HUES6 (cell line): ENCODE measurements around the gene ZNF333.

ENCODE experiments used
- H3K27ac ChIP-seq: 2 replicates; pipeline ENCODE4 v1.7.0; 2013; ENCODE audit warnings: low read depth, mild to moderate bottlenecking, low read length, inconsistent platforms
- H3K27me3 ChIP-seq: 2 replicates; pipeline ENCODE4 v1.6.1; 2013; ENCODE audit warnings: low read length; ENCODE audit not compliant: control insufficient read depth, insufficient read depth
- H3K36me3 ChIP-seq: 2 replicates; pipeline ENCODE4 v1.6.1; 2013; ENCODE audit warnings: low read length; ENCODE audit not compliant: control insufficient read depth, insufficient read depth
- H3K4me1 ChIP-seq: 2 replicates; pipeline ENCODE4 v1.6.1; 2013; ENCODE audit warnings: low read length; ENCODE audit not compliant: control insufficient read depth, insufficient read depth
- H3K4me3 ChIP-seq: 2 replicates; pipeline ENCODE4 v1.5.1; 2013; ENCODE audit warnings: low read depth, low read length
- H3K9ac ChIP-seq: one replicate; pipeline ENCODE4 v1.6.1; 2013; ENCODE audit warnings: mild to moderate bottlenecking, low read length
- H3K9me3 ChIP-seq: 2 replicates; pipeline ENCODE4 v1.6.1; 2013; ENCODE audit warnings: low read depth, low read length; ENCODE audit not compliant: control insufficient read depth, insufficient read depth

The ZNF333 gene

DNA sequence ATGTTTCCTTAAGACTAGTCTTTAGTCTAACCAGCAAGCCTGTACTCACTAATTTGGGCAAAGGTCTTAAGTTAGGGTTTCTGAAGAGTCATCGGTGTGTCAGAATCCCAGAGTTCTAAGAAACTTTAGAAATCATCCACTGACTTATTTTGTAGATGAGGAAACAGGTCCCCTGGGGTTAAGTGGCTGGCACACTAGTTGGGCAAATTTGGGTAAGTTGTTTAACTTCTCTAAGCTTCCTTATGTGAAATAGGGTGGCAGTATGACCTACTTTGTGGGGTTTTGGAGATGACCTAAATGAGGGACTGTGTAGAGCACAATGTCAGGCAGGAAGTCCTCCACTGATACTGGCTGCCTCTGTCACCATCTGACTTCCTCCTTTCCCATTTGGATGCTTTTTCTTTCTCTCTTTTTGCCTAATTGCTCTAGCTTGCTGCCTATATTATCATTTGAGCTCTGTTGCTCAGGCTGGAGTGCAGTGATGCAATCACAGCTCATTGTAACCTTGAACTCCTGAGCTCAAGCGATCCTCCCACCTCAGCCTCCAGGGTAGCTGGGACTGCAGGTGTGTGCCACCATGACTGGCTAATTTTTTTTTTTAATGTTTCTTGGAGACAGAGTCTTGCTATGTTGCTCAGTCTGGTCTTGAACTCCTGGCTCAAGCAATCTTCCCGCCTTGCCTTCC, 17.5 kb upstream of the ZNF333 start:
- no peak overlapping the region for H3K4me3 ChIP-seq
- no peak overlapping the region for H3K27ac ChIP-seq
- 0 out of 2 replicates have a peak, but pooled peaks cover 6% of the 10 kb centered on the region for H3K9me3 ChIP-seq
- H3K9ac ChIP-seq, result no peak overlapping the region
- no peaks in the 10 kb centered on the region for H3K36me3 ChIP-seq
- H3K4me1 ChIP-seq, result no peaks in the 10 kb centered on the region
- H3K27me3 ChIP-seq, result peaks cover 29% of the 10 kb centered on the region

DNA sequence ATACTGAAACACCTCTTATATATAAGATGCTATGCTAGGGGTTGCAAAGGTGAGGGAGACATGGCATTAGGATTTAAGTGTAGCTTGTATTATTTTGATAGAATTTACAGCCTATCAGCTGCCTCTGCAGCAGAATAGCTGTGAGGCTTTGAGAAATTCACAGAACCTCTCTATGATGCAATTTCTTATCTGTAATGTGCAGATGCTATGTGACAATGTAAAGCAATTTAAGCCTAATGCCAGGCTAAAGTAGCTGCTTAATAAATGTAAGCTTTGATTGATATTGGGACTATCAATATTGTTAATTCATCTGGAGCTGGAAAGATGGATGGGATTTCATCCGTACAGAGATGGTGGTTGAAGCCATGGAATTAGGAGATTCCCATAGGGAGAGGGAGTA, 16.8 kb upstream of the ZNF333 start:
- Histone ChIP-seq H3K27ac (no peak overlapping the region), H3K9ac (no peak overlapping the region), H3K9me3 (0 out of 2 replicates have a peak, but pooled peaks cover 6% of the 10 kb centered on the region), H3K4me3 (no peak overlapping the region), H3K36me3 (no peaks in the 10 kb centered on the region), H3K4me1 (no peaks in the 10 kb centered on the region), H3K27me3 (peaks cover 29% of the 10 kb centered on the region)

DNA sequence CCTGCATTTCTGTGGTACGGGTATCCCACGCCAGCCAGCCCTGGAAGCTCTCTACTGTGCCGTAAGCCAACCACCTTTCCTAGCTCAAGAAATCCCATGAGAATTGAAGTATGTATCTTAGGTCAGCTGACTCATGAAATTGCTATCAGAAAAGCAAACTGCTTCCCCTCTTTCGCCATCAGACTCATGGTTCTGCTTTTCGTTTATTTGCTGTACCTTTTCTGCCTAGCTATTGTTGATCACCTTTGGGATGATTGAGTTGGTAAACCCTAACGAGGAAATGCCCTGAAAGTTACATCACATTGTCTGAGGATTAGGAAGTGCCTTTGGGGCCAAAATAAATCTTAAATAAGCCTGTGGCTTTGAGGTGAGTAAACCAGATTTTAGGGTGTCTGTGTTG, 15.1 kb upstream of the ZNF333 start, which contains the start of gene ADGRE3:
TSS of gene ADGRE3 (minus strand) at position 81 of the 400 bp plus-strand sequence. CDS start at position 7, 74 bp downstream.
- H3K27me3 ChIP-seq, result peaks cover 32% of the 10 kb centered on the region
- H3K9ac ChIP-seq, result no peak within 1 kb of the TSS

DNA sequence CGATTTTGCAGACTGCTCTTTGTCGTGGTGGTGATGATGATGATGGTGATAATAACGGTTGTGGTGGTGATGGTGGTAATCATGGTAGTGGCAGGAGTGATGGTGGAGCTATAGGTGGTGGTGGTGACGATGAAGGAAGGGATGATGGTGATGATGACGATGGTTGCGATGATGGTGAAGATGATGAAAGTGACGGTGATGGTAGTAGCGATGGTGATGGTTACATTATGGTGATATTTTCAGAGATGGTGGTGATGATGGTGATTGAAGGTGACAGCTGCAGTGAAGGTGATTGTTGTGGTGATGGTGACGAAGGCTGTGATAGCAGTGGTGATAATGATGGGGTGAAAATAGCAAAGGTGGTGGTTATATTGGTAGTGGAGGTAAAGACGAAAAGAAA, 13.1 kb upstream of the ZNF333 start:
- Histone ChIP-seq H3K27me3 (peaks cover 25% of the 10 kb centered on the region), H3K4me1 (no peaks in the 10 kb centered on the region), H3K27ac (no peak overlapping the region), H3K9me3 (no peaks in the 10 kb centered on the region), H3K9ac (no peak overlapping the region), H3K4me3 (no peak overlapping the region), H3K36me3 (no peaks in the 10 kb centered on the region)

More for the DNA sequence above, 15.1 kb upstream of the ZNF333 start, which contains the start of gene ADGRE3:
- Histone ChIP-seq H3K9me3 (0 out of 2 replicates have a peak, but pooled peaks cover 5% of the 10 kb centered on the region), H3K27ac (no peak within 1 kb of the TSS), H3K4me3 (no peak within 1 kb of the TSS), H3K36me3 (no peaks in the 10 kb centered on the region), H3K4me1 (no peaks in the 10 kb centered on the region)

DNA sequence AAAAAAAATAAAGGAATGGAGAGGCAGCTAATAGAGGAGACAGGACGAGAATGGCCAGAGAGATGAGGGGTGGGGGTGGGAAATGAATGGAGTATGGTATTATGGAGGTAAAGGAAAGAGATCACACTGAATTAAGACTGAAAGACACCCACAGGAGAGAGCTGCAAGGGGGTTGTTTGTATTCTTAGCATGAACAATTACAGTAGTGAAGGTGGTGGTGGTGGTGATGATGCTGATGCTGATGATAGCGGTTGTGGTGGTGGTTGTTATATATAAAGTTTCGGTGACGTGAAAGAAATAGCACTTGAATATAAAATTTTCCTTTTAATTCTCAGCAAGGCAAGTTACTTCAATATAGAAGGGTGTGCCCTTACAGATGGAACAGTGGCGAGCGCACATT, 12.4 kb upstream of the ZNF333 start:
- no peak overlapping the region for H3K4me3 ChIP-seq
- H3K27ac ChIP-seq, result no peak overlapping the region
- H3K9me3 ChIP-seq, result no peaks in the 10 kb centered on the region
- H3K27me3 ChIP-seq, result peaks cover 26% of the 10 kb centered on the region
- no peaks in the 10 kb centered on the region for H3K36me3 ChIP-seq
- H3K9ac ChIP-seq, result no peak overlapping the region
- no peaks in the 10 kb centered on the region for H3K4me1 ChIP-seq

DNA sequence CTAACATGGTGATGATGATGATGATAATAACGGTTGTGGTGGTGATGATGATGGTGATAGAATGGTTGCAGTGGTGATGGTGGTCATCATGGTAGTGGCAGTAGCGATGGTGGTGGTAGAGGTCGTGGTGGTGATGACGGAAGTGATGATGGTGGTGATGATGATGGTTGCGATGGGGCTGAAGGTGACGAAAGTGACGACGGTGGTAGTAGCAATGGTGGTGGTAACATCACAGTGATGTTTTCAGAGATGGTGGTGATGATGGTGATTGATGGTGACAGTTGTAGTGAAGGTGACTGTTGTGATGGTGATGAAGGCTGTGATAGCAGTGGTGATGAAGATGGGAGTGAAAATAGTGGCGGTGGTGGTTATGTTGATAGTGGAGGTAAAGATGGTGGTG, 11.6 kb upstream of the ZNF333 start:
- no peak overlapping the region for H3K9ac ChIP-seq
- no peaks in the 10 kb centered on the region for H3K9me3 ChIP-seq
- no peaks in the 10 kb centered on the region for H3K4me1 ChIP-seq
- no peak overlapping the region for H3K27ac ChIP-seq
- peaks cover 19% of the 10 kb centered on the region for H3K27me3 ChIP-seq
- no peak overlapping the region for H3K4me3 ChIP-seq
- H3K36me3 ChIP-seq, result no peaks in the 10 kb centered on the region

DNA sequence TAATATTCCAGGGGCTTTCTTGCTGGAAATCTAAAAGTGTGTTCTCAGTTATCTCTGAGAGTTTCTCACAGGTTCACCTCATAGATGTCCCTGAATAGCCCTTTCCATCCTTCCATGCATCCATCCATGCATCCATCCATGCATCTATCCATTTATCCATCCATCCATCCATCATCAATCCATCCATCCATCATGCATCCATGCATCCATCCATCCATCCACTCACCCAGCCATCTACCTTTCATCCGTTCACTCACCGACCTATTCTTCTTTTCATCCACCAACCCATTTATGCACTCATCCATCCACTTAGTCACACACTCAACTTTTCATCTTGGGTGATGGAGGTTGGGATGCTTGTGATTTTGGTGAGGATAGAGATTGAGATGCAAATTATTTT, 7.8 kb upstream of the ZNF333 start:
- 0 out of 2 replicates have a peak, but pooled peaks cover 2% of the 10 kb centered on the region for H3K9me3 ChIP-seq
- H3K4me1 ChIP-seq, result no peaks in the 10 kb centered on the region
- H3K4me3 ChIP-seq, result no peak overlapping the region
- peaks cover 10% of the 10 kb centered on the region; the same call in 1 of the 2 replicates for H3K27me3 ChIP-seq
- no peaks in the 10 kb centered on the region for H3K36me3 ChIP-seq
- no peak overlapping the region for H3K27ac ChIP-seq
- H3K9ac ChIP-seq, result no peak overlapping the region

DNA sequence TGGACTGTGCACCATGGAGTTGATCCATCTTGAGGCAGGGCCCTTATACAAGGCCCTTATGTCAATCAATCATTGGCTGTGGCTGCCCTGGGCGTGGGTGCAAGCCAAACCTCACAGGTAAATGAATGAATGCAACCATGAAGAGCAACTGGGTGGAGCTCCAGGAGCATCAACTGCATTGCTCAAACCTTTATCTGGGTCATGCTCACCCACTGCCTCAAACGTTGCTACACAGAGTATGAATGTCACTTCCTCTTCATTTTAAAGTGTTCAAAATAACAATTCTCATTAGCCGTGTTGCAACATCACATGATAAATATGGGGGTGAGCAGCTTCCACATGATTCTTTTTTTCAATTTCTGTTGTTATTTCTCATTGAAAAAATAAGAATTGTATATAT, 6.4 kb upstream of the ZNF333 start:
- no peak overlapping the region for H3K27ac ChIP-seq
- no peaks in the 10 kb centered on the region for H3K36me3 ChIP-seq
- H3K4me3 ChIP-seq, result no peak overlapping the region
- H3K4me1 ChIP-seq, result no peaks in the 10 kb centered on the region
- 0 out of 2 replicates have a peak, but pooled peaks cover 2% of the 10 kb centered on the region for H3K9me3 ChIP-seq
- no peak overlapping the region for H3K9ac ChIP-seq
- H3K27me3 ChIP-seq, result peaks cover 10% of the 10 kb centered on the region; the same call in 1 of the 2 replicates

DNA sequence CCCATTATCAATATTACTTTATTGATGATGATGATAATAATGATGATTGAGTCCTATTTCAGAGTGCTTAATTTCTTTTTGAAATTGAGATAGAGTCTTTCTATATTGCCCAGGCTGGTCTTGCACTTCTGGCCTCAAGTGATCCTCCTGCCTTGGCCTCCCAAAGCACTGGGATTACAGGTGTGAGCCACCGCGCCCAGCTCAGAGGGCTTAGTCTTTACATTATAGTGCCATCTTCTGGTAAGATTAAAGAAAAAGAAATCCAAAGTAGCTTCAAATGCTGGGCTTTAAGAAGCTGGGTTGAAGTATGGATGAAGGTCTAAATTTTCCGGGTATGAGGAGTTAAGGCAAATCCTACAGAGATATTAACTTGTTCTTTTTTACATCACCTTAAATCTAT, 3.4 kb upstream of the ZNF333 start:
- Histone ChIP-seq H3K36me3 (no peaks in the 10 kb centered on the region), H3K27ac (no peak overlapping the region), H3K9me3 (0 out of 2 replicates have a peak, but pooled peaks cover 2% of the 10 kb centered on the region), H3K9ac (no peak overlapping the region), H3K27me3 (peaks cover 7% of the 10 kb centered on the region; the same call in 1 of the 2 replicates), H3K4me1 (peaks cover 5% of the 10 kb centered on the region; the same call in 1 of the 2 replicates), H3K4me3 (no peak overlapping the region)

DNA sequence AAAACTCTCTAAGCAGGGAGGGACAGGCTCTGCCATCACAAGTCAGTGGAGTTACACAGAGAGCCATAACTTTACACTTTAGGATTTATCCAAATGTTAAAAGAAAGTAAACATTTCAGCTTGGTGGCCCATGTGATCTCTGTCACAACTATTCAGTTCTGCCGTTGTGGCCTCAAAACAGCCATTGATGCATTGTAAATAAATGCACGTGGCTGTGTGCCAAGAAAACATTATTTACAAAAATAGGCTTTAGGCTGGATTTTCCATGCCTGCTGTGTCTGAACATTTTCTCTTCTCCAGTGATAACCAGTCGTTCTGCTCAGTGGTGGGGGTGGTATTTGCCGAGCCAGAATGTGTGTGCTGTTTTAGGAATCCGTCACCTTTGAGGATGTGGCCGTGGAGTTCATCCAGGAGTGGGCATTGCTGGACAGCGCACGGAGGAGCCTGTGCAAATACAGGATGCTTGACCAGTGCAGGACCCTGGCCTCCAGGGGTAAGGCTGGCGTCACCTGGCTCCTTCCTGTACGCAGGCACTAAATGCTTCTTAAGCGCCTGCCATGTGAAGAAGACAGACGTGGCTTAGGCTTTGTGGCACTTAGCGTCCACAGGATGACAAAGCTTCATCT, 4.9 kb downstream of the ZNF333 start:
- Histone ChIP-seq H3K36me3 (peaks cover 38% of the 10 kb centered on the region), H3K4me1 (no peaks in the 10 kb centered on the region), H3K27me3 (no peaks in the 10 kb centered on the region), H3K27ac (no peak overlapping the region), H3K9me3 (no peaks in the 10 kb centered on the region), H3K9ac (no peak overlapping the region), H3K4me3 (no peak overlapping the region)

DNA sequence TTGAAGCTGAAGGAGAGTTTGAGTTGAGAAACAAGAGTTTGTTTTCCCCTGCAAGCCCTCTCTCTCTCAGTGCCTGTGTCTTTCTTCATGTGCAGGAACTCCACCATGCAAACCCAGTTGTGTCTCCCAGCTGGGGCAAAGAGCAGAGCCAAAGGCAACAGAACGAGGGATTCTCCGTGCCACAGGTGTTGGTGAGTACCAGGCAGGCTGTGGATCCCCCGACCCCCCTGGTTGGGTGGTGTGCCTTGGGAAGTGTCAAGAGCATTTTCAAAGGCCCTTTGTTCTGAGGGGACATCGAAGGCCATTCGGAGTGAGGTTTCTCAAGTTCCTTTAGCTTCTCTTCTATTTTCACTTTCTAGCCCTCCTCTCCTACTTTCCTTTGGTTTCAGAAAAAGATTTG, 5.6 kb downstream of the ZNF333 start:
- Histone ChIP-seq H3K36me3 (peaks cover 45% of the 10 kb centered on the region), H3K27me3 (no peaks in the 10 kb centered on the region), H3K9ac (no peak overlapping the region), H3K4me3 (no peak overlapping the region), H3K4me1 (no peaks in the 10 kb centered on the region), H3K9me3 (no peaks in the 10 kb centered on the region), H3K27ac (no peak overlapping the region)
